GM12865 (cell line): ENCODE results near the gene CFAP69.

Experiments used
- DNase-seq: peaks from one replicate; pipeline ENCODE4 v3.0.0; 2010; ENCODE audit warnings: low read depth
- H3K4me3 ChIP-seq: 2 replicates; pipeline ENCODE4 v1.5.1; 2011; ENCODE audit warnings: mild to moderate bottlenecking, low read depth, low read length, control low read depth
- CTCF ChIP-seq: IDR thresholded peaks from 2 replicates; pipeline ENCODE4 v1.5.1; 2011; ENCODE audit warnings: low read length, control low read depth, low read depth, inconsistent platforms; ENCODE audit not compliant: insufficient read depth; ENCODE audit errors: missing control alignments

Gene CFAP69

GRCh38 chr7:90210981-90211380 is 34.0 kb upstream of the CFAP69 start:
- TF ChIP-seq CTCF, result no peak
- H3K4me3 ChIP-seq, result no peak overlapping the region
- no peak for DNase-seq

DNA sequence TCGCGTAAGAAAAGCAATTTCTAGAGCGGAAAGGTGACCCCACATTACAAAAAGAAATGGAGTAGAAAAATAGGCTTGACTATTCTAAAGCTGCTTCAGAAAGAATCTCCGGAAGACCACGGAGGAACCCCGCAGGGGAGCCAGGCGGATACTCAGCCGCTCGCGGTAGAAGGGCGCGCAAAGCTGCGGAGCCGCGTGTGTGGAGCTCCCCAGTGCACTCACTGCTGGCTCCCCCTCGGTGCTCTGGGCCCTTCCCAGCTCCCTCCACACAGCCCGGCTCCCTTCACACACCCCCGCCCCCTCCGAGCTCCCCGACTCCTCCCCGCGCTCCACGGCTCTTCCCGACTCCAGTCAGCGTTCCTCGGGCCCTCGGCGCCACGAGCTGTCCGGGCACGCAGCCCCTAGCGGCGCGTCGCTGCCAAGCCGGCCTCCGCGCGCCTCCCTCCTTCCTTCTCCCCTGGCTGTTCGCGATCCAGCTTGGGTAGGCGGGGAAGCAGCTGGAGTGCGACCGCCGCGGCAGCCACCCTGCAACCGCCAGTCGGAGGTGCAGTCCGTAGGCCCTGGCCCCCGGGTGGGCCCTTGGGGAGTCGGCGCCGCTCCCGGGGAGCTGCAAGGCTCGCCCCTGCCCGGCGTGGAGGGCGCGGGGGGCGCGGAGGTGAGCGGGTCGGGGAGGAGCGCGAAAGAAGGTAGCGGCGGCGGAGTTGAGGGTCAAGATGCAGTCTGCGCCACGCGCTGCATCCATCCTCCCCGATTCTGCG is 33.4 kb upstream of the CFAP69 start, which contains the start of gene STEAP2:
Gene STEAP2, plus strand, starts transcription at position 350 of the 758 bp plus-strand sequence. CDS start 13,343 bp downstream, outside the sequence.
- DNase-seq, result peak; percentile 18
- TF ChIP-seq CTCF, result peak; percentile 13
- H3K4me3 ChIP-seq, result no peak within 1 kb of the TSS

DNA sequence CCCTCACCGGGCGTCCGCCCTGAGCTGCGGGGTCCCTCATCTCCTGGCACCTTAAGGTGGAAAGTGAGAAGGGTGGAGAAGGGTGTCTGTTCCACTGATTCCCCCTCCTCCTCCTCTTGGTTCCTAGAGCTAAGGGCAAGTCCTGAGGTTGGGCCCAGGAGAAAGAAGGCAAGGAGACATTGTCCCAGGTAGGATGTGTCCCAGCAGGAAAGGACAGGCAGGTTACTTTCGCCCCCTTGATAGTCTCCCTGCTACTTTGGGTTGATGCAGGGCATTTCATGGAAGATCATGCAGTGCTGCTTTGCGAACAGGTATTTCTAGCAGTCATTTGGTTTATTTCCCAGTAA is 32.9 kb upstream of the CFAP69 start:
- H3K4me3 ChIP-seq, result no peak overlapping the region
- TF ChIP-seq CTCF, result no peak
- no peak for DNase-seq

DNA sequence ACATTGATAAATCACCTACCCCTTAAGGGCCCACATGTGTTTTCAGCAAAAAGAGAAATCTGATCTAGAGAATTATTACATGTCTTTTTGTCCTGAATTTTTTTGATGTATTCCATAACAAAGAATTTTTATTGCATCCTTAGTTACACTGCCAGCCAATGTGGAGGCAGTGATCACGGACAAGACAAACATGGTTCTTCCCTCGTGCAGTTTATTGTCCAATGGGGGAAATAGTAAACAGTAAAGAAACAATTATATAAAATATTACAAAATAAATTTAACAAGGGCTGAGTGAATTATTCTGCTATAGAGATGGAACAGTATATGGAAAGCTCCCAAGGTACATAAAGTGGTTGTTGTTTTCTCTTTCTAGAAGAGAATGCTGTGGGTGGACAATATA is 31.5 kb upstream of the CFAP69 start:
- no peak for TF ChIP-seq CTCF
- DNase-seq, result no peak
- no peak overlapping the region for H3K4me3 ChIP-seq

DNA sequence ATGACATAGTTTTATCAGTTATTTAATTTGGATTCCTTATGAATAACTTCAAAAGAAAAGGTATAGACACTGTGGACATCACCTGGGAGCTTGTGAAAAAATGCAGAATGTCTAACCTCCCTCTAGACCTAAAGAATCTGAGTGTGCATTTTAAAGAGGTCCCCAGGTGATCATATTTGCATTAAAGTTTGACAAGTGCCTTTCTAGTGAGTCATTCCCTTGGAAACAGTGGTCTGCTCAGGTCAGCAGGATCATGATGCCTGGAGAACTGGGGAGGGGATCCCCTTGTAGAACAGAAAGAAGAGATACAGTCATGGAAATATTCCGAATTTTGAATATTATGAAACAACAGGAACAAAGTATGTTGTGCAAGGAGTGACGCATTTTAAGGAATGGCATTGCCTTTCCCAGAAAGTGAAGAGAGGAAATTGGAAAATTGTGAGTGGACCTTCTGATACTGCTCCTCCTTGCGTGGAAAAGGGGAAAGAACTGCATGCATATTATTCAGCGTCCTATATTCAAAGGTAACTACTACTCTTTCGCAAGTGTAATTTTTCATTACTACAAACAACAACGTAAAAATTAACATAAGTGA is 28.8 kb upstream of the CFAP69 start:
- DNase-seq, result no peak
- H3K4me3 ChIP-seq, result no peak overlapping the region
- TF ChIP-seq CTCF, result no peak

DNA sequence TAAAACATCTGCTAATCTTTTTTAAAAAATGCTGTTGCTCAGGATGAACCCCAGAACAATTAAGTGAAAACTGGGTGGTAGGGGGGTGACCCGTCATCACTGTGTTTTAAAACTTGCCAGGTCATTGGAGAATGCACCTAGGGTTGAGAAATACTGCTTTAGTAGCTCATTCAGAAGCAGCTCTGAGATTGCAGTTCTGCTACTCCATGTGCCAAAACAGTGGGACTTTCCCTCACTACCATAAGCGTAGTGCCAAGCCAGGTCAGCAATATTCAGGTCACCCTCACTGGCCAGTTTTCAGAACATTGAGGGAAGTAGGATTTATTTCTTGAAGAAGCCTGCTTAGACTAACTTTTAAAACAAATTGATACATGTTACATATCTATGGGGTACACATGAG is 28.2 kb upstream of the CFAP69 start:
- no peak for DNase-seq
- no peak overlapping the region for H3K4me3 ChIP-seq
- TF ChIP-seq CTCF, result no peak
